Measurements from ENCODE around the gene CHAD.
"Not testable (repeated sequence)": the region's sequence is repeated elsewhere in the genome, so short reads cannot be mapped to it uniquely, and the experiment has no call there.

Gene CHAD

GRCh38 chr17:50452630-50453300 lies 15.9 kb downstream of the CHAD start:
- DNase-seq = no peak

DNA sequence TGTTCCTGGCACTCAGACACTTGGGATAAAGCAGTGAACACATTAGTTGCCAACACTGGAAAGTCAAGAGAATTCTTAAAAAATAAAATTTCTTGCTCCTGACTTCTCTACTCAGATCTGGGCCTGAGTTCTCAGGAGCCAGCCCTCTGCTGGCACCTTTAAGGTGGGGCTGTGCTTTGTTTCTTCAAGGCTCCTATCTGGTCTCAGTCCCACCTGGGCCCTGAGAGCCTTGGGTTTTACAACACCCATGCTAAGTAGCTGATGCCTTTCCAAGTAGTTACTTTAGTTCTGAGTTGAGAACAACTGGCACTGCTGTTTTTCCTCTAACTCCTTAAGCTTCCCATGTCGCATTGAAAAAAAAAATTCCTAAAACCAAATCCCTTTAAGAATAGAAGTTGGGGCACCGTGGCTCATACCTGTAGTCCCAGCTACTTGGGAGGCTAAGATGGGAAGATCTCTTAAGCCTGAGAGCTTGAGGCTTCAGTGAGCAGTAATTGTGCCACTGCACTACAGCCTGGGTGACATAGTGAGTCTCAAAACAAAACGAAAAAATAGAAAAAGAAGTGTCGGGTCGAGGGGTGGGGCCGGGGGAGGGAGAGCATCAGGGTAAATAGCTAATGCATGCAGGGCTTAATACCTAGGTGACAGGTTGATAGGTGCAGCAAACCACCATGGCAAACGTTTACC lies 16.6 kb downstream of the CHAD start:
- DNase-seq = no peak

DNA sequence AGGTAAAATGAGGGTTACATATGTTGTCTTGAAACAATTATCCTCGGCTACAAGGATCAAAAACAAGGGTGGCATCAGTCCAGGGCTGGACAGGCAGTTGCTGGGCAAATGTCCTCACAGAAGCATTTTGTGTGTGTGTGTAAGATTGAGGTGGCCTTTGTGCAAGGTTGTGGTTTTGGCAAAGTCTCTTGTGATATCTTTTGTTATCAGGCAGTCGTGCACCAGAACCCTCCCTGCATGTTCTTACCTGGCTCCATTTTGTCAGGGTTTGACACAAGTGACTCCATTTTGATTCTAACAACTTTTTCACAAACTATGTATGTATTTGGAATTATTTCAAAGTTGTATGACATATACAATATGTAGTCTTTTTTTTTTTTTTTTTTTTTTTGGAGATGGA lies 20.0 kb downstream of the CHAD start:
- no peak for DNase-seq

- peak in 1 of 2 experiments; percentile 47 for DNase-seq
Observed at GRCh38 chr17:50447870-50448595, 20.6 kb downstream of the CHAD start.

DNA sequence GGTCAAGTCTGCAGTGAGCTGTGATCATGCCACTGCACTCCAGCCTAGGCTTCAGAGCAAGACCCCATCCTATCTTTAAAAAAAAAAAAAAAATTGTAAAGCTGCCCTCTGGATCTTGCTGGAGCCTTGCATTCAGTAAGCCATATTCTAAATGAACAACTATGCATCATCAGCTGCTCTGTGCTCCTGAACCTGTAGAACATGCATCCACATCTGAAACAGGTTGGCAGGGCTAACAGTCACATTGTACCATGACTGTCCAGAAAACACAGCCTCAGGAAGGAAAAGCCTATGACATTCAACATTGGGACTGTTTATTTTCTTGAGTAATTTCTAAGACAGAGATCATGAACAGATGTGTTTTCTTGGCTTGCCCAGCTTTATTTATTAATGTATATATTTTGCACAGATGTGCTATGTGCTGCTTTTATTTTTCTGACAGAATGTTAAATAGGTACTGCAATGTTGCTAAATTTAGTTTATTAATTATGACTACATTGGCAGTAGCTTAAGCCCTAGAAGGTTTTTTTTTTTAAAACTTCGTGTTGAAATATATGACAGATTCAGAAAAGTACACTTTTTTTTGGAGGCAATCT lies 22.9 kb downstream of the CHAD start:
- DNase-seq = no peak

- no peak for DNase-seq
Observed at GRCh38 chr17:50444841-50445715, 23.6 kb downstream of the CHAD start.

GRCh38 chr17:50443505-50443974 lies 25.1 kb downstream of the CHAD start:
- DNase-seq = no peak

DNA sequence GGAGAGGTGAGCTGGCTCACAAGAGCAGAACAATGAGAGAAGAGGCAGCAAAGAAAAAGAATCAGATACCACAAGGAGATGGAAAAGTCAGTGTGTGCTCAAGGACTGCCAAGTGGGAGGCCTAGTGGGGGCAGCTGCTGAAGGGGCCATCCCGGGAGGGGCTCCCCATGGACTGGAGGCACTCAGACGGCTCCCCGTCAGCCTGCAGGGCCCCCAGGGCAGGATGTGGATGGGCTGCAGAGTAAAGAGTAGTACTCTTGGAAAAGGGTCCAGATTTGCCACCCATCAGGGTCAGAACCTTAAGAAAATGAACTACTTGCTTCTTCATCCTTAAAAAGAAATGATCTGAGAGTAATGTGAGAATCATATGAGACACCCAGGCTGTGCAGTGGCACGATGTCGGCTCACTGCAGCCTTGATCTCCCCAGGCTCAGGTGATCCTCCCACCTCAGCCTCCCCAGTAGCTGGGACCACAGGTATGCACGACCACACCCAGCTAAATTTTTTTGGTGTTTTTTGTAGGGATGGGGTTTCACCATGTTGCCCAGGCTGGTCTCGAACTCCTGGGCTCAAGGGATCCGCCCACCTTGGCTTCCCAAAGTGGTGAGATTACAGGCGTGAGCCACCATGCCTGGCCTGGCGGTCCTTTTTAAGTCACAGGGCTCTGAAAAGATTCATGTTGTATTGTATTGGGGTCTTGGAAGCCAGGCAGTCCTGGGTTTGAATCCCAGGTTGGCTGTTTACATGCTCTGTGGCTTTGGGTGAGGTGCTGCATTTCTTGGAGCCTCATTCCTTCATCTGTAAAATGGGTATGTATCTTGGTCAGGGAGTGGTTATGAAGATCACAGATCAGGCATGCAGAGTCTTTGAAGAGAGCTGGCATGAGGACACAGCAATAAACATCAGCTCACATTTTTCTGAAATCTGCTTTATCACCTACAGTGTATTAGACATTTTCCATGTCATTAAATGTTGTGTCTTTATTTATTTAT lies 27.5 kb downstream of the CHAD start:
- DNase-seq = no peak

DNA sequence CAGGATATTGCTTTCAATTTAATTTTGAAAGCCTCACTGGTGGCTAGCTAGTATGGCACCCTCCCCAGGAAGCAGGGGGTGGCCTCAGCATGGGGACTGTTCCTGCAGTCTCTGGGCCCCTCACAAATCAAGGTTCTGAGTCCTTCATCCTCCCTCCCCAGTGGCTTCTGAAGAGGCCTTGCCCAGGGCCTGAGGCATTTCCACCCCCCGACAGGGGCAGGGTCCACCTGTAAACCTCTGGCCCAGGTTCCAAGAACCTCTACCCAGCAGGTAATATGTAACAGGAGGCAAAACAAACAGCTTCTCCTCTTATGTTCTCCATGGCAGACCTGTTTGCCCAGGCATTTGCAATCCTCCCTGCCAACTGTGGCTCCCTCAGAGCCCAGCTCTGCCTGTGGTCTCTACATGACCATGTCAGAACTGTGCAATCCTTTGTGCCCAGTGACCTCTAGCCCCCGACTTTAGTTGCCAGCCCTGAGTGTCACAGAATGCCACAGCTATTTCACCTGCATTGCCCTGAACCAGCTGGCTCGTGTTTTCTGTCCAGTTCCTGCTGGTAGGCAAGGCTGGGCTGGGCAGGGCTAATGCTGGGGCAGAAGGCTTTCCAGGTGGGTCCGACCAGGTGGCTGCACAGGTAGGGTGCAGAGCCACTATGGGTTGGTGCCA lies 28.4 kb downstream of the CHAD start:
- peak; percentile 38 to 77 for DNase-seq

DNA sequence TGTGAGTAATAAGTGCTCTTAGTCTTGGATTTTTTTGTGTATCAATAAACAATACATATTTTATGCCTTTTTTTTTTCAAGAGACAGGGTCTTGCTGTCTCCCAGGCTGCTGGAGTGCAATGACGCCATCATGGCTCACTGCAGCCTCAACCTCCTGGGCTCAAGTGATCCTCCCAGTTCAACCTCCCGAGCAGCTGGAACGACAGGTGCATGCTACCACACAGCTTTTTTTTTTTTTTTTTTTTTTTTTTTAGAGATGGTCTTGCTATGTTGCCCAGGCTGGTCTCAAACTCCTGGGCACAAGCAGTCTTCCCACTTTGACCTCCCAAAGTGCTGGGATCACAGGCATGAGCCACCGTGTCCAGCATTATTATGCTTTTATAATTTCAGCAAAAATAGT lies 29.7 kb downstream of the CHAD start:
- DNase-seq = no peak

- no peak for DNase-seq
Observed at GRCh38 chr17:50437409-50437808, 31.3 kb downstream of the CHAD start.

- no peak for DNase-seq
Observed at GRCh38 chr17:50432125-50432762, 36.4 kb downstream of the CHAD start.

GRCh38 chr17:50430821-50431618 lies 37.7 kb downstream of the CHAD start:
- no peak for DNase-seq

- no peak for DNase-seq
Observed at GRCh38 chr17:50429793-50430192, 38.9 kb downstream of the CHAD start.

DNA sequence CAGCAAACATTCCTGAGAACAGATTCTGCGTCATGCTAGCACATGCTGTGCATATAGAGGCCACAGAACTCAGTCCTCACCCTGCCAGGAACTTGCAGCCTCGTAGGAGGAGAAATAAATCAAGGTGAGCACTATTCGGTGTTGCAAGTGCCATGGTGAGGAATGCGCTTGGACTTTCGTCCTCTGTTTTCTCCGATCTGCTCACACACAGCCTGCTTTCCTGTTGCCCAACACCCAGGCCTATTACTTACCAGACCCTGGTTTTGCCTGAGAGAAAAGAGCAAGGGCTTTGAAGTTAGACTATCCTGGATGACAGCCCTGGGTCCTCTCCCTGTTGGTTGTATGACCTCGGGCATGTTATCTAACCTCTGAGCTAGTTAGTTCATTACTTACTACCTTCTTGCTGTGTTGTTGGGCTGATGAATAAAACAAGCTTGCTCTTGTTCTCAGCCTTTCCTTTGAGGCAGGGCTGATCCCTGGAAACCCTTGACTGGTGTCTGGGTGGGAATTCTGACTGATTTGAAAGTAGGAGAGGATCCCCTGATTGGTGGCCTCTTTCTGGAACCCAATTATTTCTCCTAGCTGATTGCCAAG lies 39.8 kb downstream of the CHAD start:
- no peak for DNase-seq

- not testable (repeated sequence) for DNase-seq
Observed at GRCh38 chr17:50428126-50428525, 40.6 kb downstream of the CHAD start.

- no peak for DNase-seq
Observed at GRCh38 chr17:50426814-50427787, 41.6 kb downstream of the CHAD start.

DNA sequence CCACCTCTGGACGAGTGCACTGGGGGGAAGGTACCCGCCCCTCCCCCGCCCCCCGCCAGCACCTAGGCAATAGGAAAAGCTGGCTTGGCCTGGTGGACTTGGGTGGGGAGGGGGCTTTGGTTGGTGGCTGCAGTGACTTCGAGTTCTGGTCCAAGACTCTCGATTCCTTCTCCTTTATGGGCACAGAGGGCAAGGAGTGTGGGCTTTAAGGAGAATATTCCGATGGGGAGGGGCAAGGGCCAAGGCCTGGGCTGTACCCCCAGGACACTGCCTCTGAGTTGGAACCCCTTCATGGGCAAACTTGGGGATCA lies 42.3 kb downstream of the CHAD start:
- no peak for DNase-seq
